Fibroblast of skin of right biceps (primary cell): Measurements from ENCODE around the gene CEACAM3.
A peak's percentile ranks its signal among the peaks of the same experiment; 100 is the strongest.

Source experiments
- DNase-seq: peaks from one replicate; pipeline ENCODE4 v3.0.0-alpha.2; 2013

CEACAM3 gene

GRCh38 chr19:41793414-41793727 lies 3.0 kb upstream of the CEACAM3 start:
- no peak for DNase-seq

- peak; percentile 21 for DNase-seq
Measured at GRCh38 chr19:41795031-41795461, 1.3 kb upstream of the CEACAM3 start.

- no peak for DNase-seq
Measured at GRCh38 chr19:41796901-41797300, 514 bp downstream of the CEACAM3 start.

GRCh38 chr19:41799444-41800000 lies 3.1 kb downstream of the CEACAM3 start:
- no peak for DNase-seq

GRCh38 chr19:41801031-41801430 lies 4.6 kb downstream of the CEACAM3 start:
- no peak for DNase-seq

- DNase-seq: no peak
Measured at GRCh38 chr19:41801792-41802211, 5.4 kb downstream of the CEACAM3 start.

GRCh38 chr19:41802770-41803169 lies 6.4 kb downstream of the CEACAM3 start:
- DNase-seq: no peak

- DNase-seq: no peak
Measured at GRCh38 chr19:41804336-41804735, 7.9 kb downstream of the CEACAM3 start.

GRCh38 chr19:41807176-41807575 lies 10.8 kb downstream of the CEACAM3 start:
- no peak for DNase-seq

- DNase-seq: no peak
Measured at GRCh38 chr19:41808663-41809566, 12.5 kb downstream of the CEACAM3 start.

GRCh38 chr19:41810301-41810700 lies 13.9 kb downstream of the CEACAM3 start:
- DNase-seq: no peak

GRCh38 chr19:41811036-41811435 lies 14.6 kb downstream of the CEACAM3 start:
- DNase-seq: no peak

GRCh38 chr19:41811981-41812380 lies 15.6 kb downstream of the CEACAM3 start:
- no peak for DNase-seq

- DNase-seq: no peak
Measured at GRCh38 chr19:41813911-41814310, 17.5 kb downstream of the CEACAM3 start.

GRCh38 chr19:41815301-41815700 lies 18.9 kb downstream of the CEACAM3 start:
- DNase-seq: no peak

GRCh38 chr19:41816761-41817160 lies 20.4 kb downstream of the CEACAM3 start:
- no peak for DNase-seq

- no peak for DNase-seq
Measured at GRCh38 chr19:41821003-41821735, 24.8 kb downstream of the CEACAM3 start.

GRCh38 chr19:41837981-41838708 lies 41.8 kb downstream of the CEACAM3 start:
- DNase-seq: no peak

- no peak for DNase-seq
Measured at GRCh38 chr19:41839211-41839610, 42.8 kb downstream of the CEACAM3 start.

GRCh38 chr19:41843371-41843770 lies 47.0 kb downstream of the CEACAM3 start:
- no peak for DNase-seq

- no peak for DNase-seq
Measured at GRCh38 chr19:41844601-41845000, 48.2 kb downstream of the CEACAM3 start, which contains the start of gene LYPD4. Gene LYPD4 (minus strand): TSS chr19:41844683. CDS start chr19:41839285, 5,398 bp downstream.

- DNase-seq: no peak
Measured at GRCh38 chr19:41845001-41845050, 48.4 kb downstream of the CEACAM3 start, which contains the start of gene DMRTC2. Gene DMRTC2 (plus strand): TSS chr19:41845042. CDS start chr19:41847429, 2,387 bp downstream.

GRCh38 chr19:41845051-41845590 lies 48.7 kb downstream of the CEACAM3 start:
- no peak for DNase-seq
